Naive thymus-derived CD4-positive, alpha-beta T cell (primary cell): ENCODE data around the gene SCN3B. TPM values are rescaled to one million over a fixed set of nuclear protein-coding genes. Genes with fewer than 3 reads are reported as not detected.

ENCODE experiments used
- ATAC-seq: fragments of 150-1000 bp; cut with Tn5 transposase; 2 replicates; pipeline ENCODE4 v1.10.0; 2021; ENCODE audit warnings: mild to moderate bottlenecking, moderate library complexity
- CTCF ChIA-PET: fragments of 350-600 bp; sonication (Branson Sonifier 250); formaldehyde crosslinking; loops from one replicate; lab custom pipeline; 2021; ENCODE audit warnings: antibody characterized with exemption; lab: Charles Lee
- POLR2A ChIA-PET: fragments of 350-600 bp; sonication (Branson Sonifier 250); formaldehyde crosslinking; loops from one replicate; lab custom pipeline; 2021; ENCODE audit warnings: antibody characterized with exemption, inconsistent platforms; lab: Charles Lee
- DNase-seq, 9 donors: peaks; one replicate each; pipeline versions ENCODE4 v3.0.0 to v3.0.0-alpha.2; 2020 to 2022; ENCODE audit warnings: mixed read lengths in 1 of 9
- H3K27ac ChIP-seq: one replicate; pipeline ENCODE4 v1.7.0; 2013; ENCODE audit warnings: mild to moderate bottlenecking, low read depth, low read length, moderate library complexity
- H3K27me3 ChIP-seq, 2 donors: one replicate each; pipeline ENCODE4 v1.7.0; 2013; ENCODE audit warnings: low read length in 2 of 2, mild to moderate bottlenecking in 2 of 2, moderate library complexity in 2 of 2; ENCODE audit not compliant: control insufficient read depth in 2 of 2, insufficient read depth in 2 of 2
- H3K36me3 ChIP-seq, 3 experiments: 1 replicate in 2 of 3; 2 replicates in 1 of 3; pipeline ENCODE4 v1.7.0; 2013; ENCODE audit warnings: low read length in 3 of 3, mild to moderate bottlenecking in 3 of 3, moderate library complexity in 1 of 3; ENCODE audit not compliant: insufficient read depth in 3 of 3, control insufficient read depth in 2 of 3
- H3K4me1 ChIP-seq, 2 donors: one replicate each; pipeline ENCODE4 v1.7.0; 2013; ENCODE audit warnings: low read length in 2 of 2, mild to moderate bottlenecking in 2 of 2, moderate library complexity in 1 of 2; ENCODE audit not compliant: control insufficient read depth in 2 of 2, insufficient read depth in 2 of 2
- H3K4me3 ChIP-seq: 2 replicates; pipeline ENCODE4 v1.7.0; 2013; ENCODE audit warnings: mild to moderate bottlenecking, low read length
- H3K9me3 ChIP-seq, 3 experiments: 1 replicate in 2 of 3; 2 replicates in 1 of 3; pipeline ENCODE4 v1.7.0; 2013; ENCODE audit warnings: low read length in 3 of 3; ENCODE audit not compliant: control insufficient read depth in 2 of 3
- H3K27ac Mint-ChIP-seq, 9 donors: one replicate each; pipeline ENCODE4 v1.8.0; 2020 to 2022; ENCODE audit warnings: mixed read lengths in 9 of 9, mild to moderate bottlenecking in 8 of 9, moderate library complexity in 5 of 9, inconsistent platforms in 2 of 9
- H3K27me3 Mint-ChIP-seq, 5 donors: one replicate each; pipeline ENCODE4 v1.8.0; 2021 to 2022; ENCODE audit warnings: mixed read lengths in 5 of 5, mild to moderate bottlenecking in 1 of 5
- H3K36me3 Mint-ChIP-seq, 5 donors: one replicate each; pipeline ENCODE4 v1.8.0; 2020 to 2022; ENCODE audit warnings: mixed read lengths in 5 of 5, mild to moderate bottlenecking in 3 of 5, inconsistent platforms in 1 of 5
- H3K4me1 Mint-ChIP-seq, 7 donors: one replicate each; pipeline ENCODE4 v1.8.0; 2020 to 2022; ENCODE audit warnings: mixed read lengths in 7 of 7, mild to moderate bottlenecking in 3 of 7, inconsistent platforms in 1 of 7
- H3K4me3 Mint-ChIP-seq, 10 donors: one replicate each; pipeline ENCODE4 v1.8.0; 2020 to 2022; ENCODE audit warnings: mild to moderate bottlenecking in 10 of 10, mixed read lengths in 10 of 10, moderate library complexity in 6 of 10, inconsistent platforms in 2 of 10
- H3K9me3 Mint-ChIP-seq, 11 donors: one replicate each; pipeline ENCODE4 v1.8.0; 2020 to 2022; ENCODE audit warnings: mixed read lengths in 11 of 11, mild to moderate bottlenecking in 4 of 11, inconsistent platforms in 1 of 11, moderate library complexity in 1 of 11
- intact Hi-C, 2 donors: fragments of 100-400 bp; cut with micrococcal nuclease; formaldehyde crosslinking; loops; one replicate each; pipeline ENCODE4 v1.15.1; 2023
- polyA plus RNA-seq, 2 donors: library from polyadenylated mRNA; unstranded; fragments of 300-500 nt; fragmentation: Illumina TruSeq; gene quantifications; one replicate each; pipeline ENCODE4 v1.2.3, GENCODE V29; 2021
- total RNA-seq, 6 experiments: library from RNA in 5 of 6; stranded (reverse) in 5 of 6; gene quantifications; 1 replicate in 5 of 6; 2 replicates in 1 of 6; pipeline ENCODE4 v1.2.3 and lab custom pipeline; 2021 to 2026

Gene SCN3B
- total and polyA plus RNA-seq, 7 experiments from 2014 or later = not detected

GRCh38 chr11:123695231-123695630 is 40.8 kb upstream of the SCN3B start:
- H3K27ac ChIP-seq = no peak overlapping the region
- ATAC-seq (no peak), DNase-seq (no peak)
- CTCF ChIA-PET = no interaction called here
- Mint-ChIP-seq H3K9me3 (peaks cover 0 to 2% (median 0%) of the 10 kb centered on the region in 11 donors), H3K4me1 (peaks cover 0 to 2% (median 0%) of the 10 kb centered on the region in 7 donors), H3K4me3 (no peak overlapping the region), H3K36me3 (no peaks in the 10 kb centered on the region), H3K27ac (no peak overlapping the region), H3K27me3 (peaks cover 12 to 34% (median 23%) of the 10 kb centered on the region in 5 donors)
- H3K36me3 ChIP-seq = no peaks in the 10 kb centered on the region
- intact Hi-C loops = no loop called here
- H3K4me1 ChIP-seq = no peaks in the 10 kb centered on the region
- H3K27me3 ChIP-seq = peaks cover 0 to 5% of the 10 kb centered on the region in 2 donors
- H3K4me3 ChIP-seq = no peak overlapping the region
- no peaks in the 10 kb centered on the region for H3K9me3 ChIP-seq
- POLR2A ChIA-PET = interaction anchor here (0.6 kb wide), 1 partner anchor 55 kb away, joined by 4 read pairs; no protein-coding TSS in a partner anchor

- H3K36me3 ChIP-seq = no peaks in the 10 kb centered on the region
- Mint-ChIP-seq H3K36me3 (no peaks in the 10 kb centered on the region), H3K27me3 (peaks cover 13 to 29% (median 27%) of the 10 kb centered on the region in 5 donors), H3K9me3 (peaks cover 0 to 2% (median 0%) of the 10 kb centered on the region in 11 donors), H3K27ac (no peak overlapping the region), H3K4me3 (no peak overlapping the region), H3K4me1 (peaks cover 0 to 2% (median 0%) of the 10 kb centered on the region in 7 donors)
- no peak overlapping the region for H3K27ac ChIP-seq
- H3K4me3 ChIP-seq = no peak overlapping the region
- ATAC-seq = no peak
- no peaks in the 10 kb centered on the region for H3K4me1 ChIP-seq
- intact Hi-C loops = loop anchor here in 1 of 2 donors (5.0 kb wide), 1 partner anchor 37 kb away; no protein-coding TSS in a partner anchor
- H3K9me3 ChIP-seq = no peaks in the 10 kb centered on the region
- ChIA-PET POLR2A (interaction anchor here (0.6 kb wide), 1 partner anchor 54 kb away, joined by 4 read pairs; no protein-coding TSS in a partner anchor), CTCF (interaction anchor here (0.5 kb wide), 1 partner anchor 288 kb away, joined by 3 read pairs; no protein-coding TSS in a partner anchor)
- peaks cover 0 to 5% of the 10 kb centered on the region in 2 donors for H3K27me3 ChIP-seq
- DNase-seq = no peak
Observed at GRCh38 chr11:123694551-123694950, 40.1 kb upstream of the SCN3B start.

GRCh38 chr11:123692961-123693360 is 38.5 kb upstream of the SCN3B start:
- ATAC-seq (no peak), DNase-seq (no peak)
- Mint-ChIP-seq H3K4me3 (no peak overlapping the region), H3K9me3 (peaks cover 0 to 2% (median 0%) of the 10 kb centered on the region in 11 donors), H3K36me3 (no peaks in the 10 kb centered on the region), H3K27ac (no peak overlapping the region), H3K4me1 (peaks cover 0 to 2% (median 0%) of the 10 kb centered on the region in 7 donors), H3K27me3 (peaks cover 13 to 27% (median 23%) of the 10 kb centered on the region in 5 donors)
- H3K4me1 ChIP-seq = no peaks in the 10 kb centered on the region
- CTCF ChIA-PET = no interaction called here
- intact Hi-C loops = loop anchor here in 1 of 2 donors (5.0 kb wide), 1 partner anchor 36 kb away; no protein-coding TSS in a partner anchor
- no peak overlapping the region for H3K4me3 ChIP-seq
- no peak overlapping the region for H3K27ac ChIP-seq
- H3K36me3 ChIP-seq = no peaks in the 10 kb centered on the region
- H3K9me3 ChIP-seq = no peaks in the 10 kb centered on the region
- H3K27me3 ChIP-seq = peaks cover 0 to 5% of the 10 kb centered on the region in 2 donors
- POLR2A ChIA-PET = no interaction called here

DNA sequence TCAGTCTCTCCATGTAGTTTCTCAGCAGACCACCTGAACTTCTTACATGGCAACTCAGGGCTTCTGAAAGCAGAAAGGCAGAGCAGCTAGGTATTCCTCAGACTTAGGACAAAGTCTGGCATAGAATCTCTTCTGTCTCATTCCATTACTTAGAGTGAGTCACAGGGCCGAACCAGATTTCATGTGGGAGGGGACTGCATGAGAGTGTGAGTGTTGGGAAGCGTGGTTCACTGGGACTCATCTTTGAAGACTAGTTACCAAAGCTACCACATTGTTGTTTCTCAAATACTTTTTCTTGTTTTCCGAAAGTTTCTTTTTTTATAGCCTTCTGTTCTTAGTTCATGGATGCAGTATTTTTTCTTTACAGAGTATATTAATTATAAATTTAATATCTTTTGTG is 36.1 kb upstream of the SCN3B start:
- H3K27ac ChIP-seq = no peak overlapping the region
- H3K4me3 ChIP-seq = no peak overlapping the region
- intact Hi-C loops = loop anchor here in 1 of 2 donors (5.0 kb wide), 1 partner anchor 33 kb away; no protein-coding TSS in a partner anchor
- Mint-ChIP-seq H3K9me3 (peaks cover 0 to 2% (median 0%) of the 10 kb centered on the region in 11 donors), H3K27me3 (peaks cover 5 to 27% (median 24%) of the 10 kb centered on the region in 5 donors), H3K27ac (no peak overlapping the region), H3K4me1 (peaks cover 0 to 2% (median 0%) of the 10 kb centered on the region in 7 donors), H3K36me3 (no peaks in the 10 kb centered on the region), H3K4me3 (no peak overlapping the region)
- POLR2A ChIA-PET = no interaction called here
- ATAC-seq (no peak), DNase-seq (no peak)
- H3K36me3 ChIP-seq = no peaks in the 10 kb centered on the region
- no peaks in the 10 kb centered on the region for H3K9me3 ChIP-seq
- CTCF ChIA-PET = no interaction called here
- H3K27me3 ChIP-seq = peaks cover 0 to 5% of the 10 kb centered on the region in 2 donors
- H3K4me1 ChIP-seq = no peaks in the 10 kb centered on the region

DNA sequence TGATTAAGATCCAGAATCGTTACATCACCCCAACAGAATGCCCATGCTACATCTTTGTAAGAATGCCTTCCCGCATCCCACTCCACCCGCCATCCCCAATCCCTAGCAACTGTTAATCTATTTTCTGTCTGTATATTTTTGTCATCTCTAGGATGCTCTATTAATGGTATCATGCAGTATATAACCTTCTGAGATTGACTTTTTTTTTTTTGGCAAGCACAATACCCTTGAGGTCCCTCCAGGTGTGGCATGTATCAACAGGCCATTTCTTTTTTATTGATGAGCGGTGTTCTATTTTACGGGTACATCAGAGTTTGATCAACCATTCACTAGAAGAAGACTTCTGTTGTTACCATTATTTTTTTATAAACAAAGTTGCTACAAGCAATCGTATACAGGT is 30.2 kb upstream of the SCN3B start:
- H3K36me3 ChIP-seq = no peaks in the 10 kb centered on the region
- ChIA-PET POLR2A (no interaction called here), CTCF (interaction anchor here (1.8 kb wide), 1 partner anchor 24 kb away, joined by 4 read pairs; no protein-coding TSS in a partner anchor)
- DNase-seq (no peak), ATAC-seq (no peak)
- Mint-ChIP-seq H3K27ac (peak overlapping the region in 1 of 9 donors; percentile 27), H3K27me3 (peaks cover 0 to 41% (median 0%) of the 10 kb centered on the region in 5 donors), H3K36me3 (no peaks in the 10 kb centered on the region), H3K4me1 (peaks cover 10 to 39% (median 26%) of the 10 kb centered on the region in 7 donors), H3K4me3 (no peak overlapping the region), H3K9me3 (peaks cover 0 to 2% (median 0%) of the 10 kb centered on the region in 11 donors)
- H3K27me3 ChIP-seq = no peaks in the 10 kb centered on the region
- H3K27ac ChIP-seq = no peak overlapping the region
- H3K9me3 ChIP-seq = no peaks in the 10 kb centered on the region
- intact Hi-C loops = no loop called here
- H3K4me1 ChIP-seq = peaks cover 0 to 26% of the 10 kb centered on the region in 2 donors
- H3K4me3 ChIP-seq = no peak overlapping the region

DNA sequence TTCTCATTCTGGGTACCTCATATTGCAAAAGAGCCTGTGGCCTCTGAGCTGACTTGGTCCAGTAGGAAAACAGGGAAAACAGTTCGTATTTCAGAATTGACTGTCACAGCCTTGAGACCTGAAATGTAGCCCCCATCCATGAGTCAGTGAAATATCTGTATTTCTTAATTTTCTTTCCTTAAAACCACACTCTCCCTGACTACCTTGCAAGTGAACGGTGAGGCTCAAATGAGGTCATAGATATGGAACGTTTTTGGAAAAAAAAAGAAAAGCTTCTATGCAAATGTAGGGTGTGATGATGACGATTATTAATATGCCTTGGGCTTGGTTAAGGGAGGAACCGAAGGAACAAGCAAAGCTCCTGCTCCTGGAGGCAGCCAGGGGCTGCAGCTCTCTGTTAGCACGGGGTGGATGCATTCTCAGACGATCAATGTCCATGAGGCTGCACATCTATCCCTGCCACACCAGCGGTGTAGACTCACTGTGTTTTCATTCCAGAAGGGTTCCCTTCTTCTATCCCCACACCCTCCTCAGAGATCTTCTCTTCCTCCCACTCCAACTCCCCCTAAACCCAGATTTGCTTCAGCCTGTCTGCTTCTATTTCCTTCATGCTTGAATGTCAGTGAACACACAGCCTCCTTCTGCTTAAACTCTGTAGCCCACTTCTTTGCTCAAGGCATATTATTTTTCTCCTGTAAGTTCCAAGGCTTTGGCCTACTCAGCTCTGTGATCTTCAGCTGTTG is 29.2 kb upstream of the SCN3B start:
- Histone ChIP-seq H3K36me3 (no peaks in the 10 kb centered on the region), H3K4me1 (peaks cover 0 to 26% of the 10 kb centered on the region in 2 donors), H3K9me3 (no peaks in the 10 kb centered on the region), H3K27me3 (no peaks in the 10 kb centered on the region), H3K27ac (no peak overlapping the region), H3K4me3 (no peak overlapping the region)
- no peak overlapping the region for H3K4me3 Mint-ChIP-seq
- intact Hi-C loops = no loop called here
- H3K36me3 Mint-ChIP-seq = no peaks in the 10 kb centered on the region
- ATAC-seq (no peak), DNase-seq (no peak)
- peaks cover 0 to 38% (median 0%) of the 10 kb centered on the region in 5 donors for H3K27me3 Mint-ChIP-seq
- ChIA-PET POLR2A (no interaction called here), CTCF (interaction anchor here (1.4 kb wide), 1 partner anchor 23 kb away, joined by 5 read pairs; no protein-coding TSS in a partner anchor)
- peak overlapping the region in 3 of 9 donors; percentile 21 to 85 (median 58) for H3K27ac Mint-ChIP-seq
- peaks cover 10 to 45% (median 26%) of the 10 kb centered on the region in 7 donors for H3K4me1 Mint-ChIP-seq
- peaks cover 0 to 5% (median 0%) of the 10 kb centered on the region in 11 donors for H3K9me3 Mint-ChIP-seq
